NK-92 treated with Interleukin-12 subunit alpha and Interleukin-12 subunit beta, amount 100 ng/mL, for 24 hours (cell line): ENCODE data around the gene SF3A1.
"Not testable (repeated sequence)": the region's sequence is repeated elsewhere in the genome, so short reads cannot be mapped to it uniquely, and the experiment has no call there.

ENCODE experiments used
- DNase-seq: peaks from one replicate; lab custom pipeline; 2025; lab: John Stamatoyannopoulos, UW

The SF3A1 gene, protein sequence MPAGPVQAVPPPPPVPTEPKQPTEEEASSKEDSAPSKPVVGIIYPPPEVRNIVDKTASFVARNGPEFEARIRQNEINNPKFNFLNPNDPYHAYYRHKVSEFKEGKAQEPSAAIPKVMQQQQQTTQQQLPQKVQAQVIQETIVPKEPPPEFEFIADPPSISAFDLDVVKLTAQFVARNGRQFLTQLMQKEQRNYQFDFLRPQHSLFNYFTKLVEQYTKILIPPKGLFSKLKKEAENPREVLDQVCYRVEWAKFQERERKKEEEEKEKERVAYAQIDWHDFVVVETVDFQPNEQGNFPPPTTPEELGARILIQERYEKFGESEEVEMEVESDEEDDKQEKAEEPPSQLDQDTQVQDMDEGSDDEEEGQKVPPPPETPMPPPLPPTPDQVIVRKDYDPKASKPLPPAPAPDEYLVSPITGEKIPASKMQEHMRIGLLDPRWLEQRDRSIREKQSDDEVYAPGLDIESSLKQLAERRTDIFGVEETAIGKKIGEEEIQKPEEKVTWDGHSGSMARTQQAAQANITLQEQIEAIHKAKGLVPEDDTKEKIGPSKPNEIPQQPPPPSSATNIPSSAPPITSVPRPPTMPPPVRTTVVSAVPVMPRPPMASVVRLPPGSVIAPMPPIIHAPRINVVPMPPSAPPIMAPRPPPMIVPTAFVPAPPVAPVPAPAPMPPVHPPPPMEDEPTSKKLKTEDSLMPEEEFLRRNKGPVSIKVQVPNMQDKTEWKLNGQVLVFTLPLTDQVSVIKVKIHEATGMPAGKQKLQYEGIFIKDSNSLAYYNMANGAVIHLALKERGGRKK

DNA sequence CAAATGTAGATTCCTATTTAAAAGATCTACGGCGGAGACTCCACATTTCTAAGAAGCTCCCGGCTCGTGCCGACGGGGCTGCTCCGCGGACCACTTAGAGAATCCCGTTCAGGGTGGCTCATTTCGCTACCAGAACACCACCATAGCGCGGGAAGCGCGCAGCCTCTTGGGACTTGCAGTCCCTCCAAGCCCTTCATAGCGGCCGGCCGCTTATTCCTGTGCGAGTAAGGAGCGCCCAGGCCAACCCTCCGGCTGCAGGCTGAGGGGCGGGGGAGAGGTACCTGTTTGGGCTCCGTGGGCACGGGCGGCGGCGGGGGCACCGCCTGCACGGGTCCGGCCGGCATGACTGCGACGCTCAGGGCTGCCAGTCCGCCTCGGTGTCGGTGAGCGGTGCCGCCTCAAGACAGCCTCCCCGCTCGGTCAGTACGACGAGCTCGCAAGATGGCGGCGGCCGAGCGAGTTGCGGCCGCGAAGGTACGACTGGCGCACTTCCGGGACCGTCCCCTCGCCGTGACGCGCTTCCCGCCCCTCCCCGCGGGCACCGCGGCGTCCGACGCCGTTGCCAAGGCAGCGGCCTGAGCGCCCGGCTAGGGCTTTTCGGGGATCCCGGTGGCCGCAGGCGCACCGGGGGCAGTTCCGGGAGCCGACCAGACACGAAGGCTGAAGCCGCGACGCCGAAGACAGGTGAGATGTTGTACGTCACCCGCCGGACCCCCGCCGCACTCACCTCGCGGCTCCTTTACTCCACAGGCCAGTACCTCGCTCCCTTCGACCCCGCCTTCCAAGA is at the start of gene SF3A1, which contains the start of gene CCDC157:
SF3A1 (minus strand) TSS at position 446 of the 787 bp plus-strand sequence; CDS start at position 344, 102 bp downstream.
CCDC157 (plus strand) TSS at position 559 of the 787 bp plus-strand sequence. CDS start 8,994 bp downstream, outside the sequence.
- peak; percentile 70 for DNase-seq

DNA sequence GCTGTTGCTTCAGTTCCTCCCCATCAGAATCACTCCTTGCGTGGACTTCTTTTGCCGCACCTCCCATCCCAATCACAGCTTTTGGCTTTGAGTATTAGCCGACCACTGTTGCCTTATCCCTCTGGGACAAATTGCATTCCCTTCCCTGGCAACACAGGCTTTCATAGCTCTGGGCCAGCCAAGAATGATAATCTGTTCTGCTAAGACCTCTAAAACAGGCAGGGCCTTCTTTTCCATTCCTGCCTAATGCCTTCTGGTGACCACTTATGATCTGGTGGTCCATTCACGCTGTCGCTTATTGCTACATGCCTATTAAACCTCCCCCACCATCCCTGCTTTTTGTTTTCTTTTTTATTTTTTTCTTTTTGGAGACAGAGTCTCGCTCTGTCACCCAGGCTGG is 49.7 kb upstream of the SF3A1 start:
- no peak for DNase-seq

DNA sequence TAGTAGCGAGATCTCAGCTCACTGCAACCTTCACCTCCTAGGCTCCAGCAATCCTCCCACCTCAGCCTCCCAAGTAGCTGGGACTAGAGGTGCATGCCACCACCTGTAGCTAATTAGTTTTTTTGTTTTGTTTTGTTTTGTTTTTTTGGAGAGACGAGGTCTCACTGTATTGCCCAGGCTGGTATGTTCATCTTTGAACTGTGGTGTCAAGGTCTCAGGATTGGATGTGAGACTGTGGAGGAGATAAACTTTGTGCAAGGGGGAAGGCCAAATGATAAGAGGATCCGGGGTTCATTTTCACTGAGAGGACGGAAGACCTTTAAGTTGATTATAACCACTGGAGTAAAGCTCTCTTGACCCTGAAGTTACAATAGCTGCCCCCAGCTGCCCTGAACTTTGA is 49.0 kb upstream of the SF3A1 start:
- DNase-seq: no peak

DNA sequence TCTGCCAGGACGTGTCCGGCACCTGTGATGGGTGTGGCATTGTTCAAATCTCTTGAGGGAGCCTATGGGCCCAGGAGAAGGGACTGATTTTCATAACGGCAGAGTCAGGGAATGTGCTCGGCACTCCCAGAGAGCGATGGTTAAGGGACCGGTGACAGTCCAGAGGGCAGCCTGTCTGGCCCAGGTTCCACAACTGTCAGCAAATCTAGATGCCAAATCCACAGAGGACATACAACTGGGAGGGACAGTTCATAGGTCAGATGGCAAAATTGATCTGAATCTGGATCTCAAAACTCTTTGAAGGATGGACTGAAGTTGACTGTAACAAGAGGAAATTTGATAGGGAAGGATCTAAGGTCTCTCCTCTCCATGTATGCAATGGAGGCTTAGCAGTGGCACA is 47.6 kb upstream of the SF3A1 start:
- DNase-seq: no peak

DNA sequence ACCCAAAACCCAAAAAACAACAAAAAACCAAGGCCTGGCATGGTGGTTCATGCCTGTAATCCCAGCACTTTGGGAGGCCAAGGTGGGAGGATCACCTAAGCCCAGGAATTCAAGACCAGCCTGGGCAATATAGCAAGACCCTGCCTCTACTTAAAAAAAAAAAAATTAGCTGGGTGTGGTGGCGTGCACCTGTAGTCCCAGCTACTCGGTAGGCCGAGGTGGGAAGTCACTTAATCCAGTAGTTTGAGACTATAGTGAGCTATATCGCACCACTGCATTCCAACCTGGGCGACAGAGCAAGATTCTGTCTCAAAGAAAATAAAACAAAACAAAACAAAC is 46.0 kb upstream of the SF3A1 start:
- not testable (repeated sequence) for DNase-seq

DNA sequence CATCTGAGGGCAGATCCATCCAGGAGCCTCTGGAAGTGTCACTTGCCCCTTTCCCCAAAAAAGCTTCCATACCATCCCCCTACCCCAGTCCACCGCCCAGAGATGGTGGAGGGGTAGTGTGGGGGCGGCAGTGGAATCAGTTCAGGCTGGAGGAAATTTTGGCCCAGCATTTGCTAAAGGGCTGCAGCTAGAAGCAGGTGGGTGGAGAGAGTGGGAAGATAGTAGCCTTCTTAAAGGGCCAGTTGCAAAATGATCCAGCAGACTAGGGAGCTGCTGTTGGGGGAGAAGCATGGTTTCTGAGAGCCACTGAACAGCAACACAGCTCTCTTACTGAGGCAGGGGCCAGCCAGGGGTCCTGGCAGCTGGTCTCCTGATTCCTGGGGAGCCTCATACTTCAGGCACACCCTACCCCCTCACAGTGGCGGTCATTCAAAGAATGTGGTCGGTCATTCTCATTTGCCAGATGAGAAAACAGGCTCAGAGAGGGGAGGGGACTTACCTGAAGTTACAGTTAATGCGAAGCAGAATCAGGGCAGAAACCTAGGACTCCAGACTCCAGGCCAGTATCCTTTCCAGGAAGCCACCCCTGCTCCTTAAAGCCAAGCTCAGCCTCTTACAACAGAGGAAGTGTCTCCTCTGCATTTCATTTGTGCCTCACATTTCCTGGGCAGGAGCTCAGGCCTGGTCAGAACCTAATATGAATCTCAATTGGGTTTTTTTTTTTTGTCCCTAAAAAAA is 45.5 kb upstream of the SF3A1 start:
- DNase-seq: no peak

DNA sequence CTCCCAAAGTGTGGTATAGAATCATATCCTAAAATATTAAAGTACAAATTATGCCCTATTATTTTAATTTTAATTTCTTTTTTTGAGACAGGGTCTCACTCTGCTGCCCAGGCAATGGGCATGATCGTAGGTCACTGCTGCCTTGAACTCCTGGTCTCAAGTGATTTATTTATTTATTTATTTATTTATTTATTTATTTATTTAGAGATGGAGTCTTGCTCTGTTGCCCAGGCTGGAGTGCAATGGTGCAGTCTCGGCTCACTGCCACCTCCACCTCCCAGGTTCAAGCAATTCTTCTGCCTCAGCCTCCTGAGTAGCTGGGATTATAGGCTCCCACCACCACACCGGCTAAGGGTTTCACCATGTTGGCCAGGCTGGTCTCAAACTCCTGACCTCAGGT is 44.3 kb upstream of the SF3A1 start:
- not testable (repeated sequence) for DNase-seq

DNA sequence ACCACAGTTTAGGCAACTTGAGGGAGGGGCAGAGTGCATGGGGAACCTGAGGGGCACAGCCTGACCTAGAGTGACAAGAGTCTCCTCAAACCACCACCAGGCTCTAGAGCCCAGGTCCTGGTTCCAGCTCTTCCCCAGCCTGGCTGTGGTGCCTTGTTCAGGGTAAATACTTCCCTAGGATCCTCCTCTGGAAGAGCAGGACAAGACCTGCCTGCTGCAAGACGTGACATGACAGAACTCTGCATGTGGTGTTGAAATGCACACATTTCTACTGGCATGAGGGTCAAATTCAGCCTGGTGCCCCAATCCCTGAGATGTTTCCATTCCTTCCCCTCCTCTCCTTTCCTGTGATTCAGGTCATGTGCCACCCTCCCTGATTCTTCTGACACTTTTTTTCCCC is 43.5 kb upstream of the SF3A1 start:
- no peak for DNase-seq

DNA sequence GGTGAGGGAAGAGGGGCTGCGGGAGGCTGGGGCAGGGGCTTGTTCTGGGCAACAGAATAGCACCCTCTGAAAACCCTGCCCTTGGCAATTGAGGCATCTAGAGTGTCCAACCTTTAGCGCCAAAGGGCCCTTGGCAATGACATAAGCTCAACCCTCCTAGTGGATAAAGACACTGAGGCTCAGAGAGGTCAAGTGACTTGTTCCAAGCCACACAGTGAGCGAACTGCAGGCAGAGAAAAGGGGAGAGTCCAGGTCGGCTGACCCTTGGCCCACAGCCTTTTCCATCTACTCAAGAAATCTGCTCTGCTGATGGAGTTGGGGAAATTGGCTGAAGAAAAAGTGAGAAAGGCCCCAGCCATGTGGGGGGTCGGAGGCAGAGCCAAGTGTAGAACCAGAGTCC is 43.0 kb upstream of the SF3A1 start:
- DNase-seq: no peak

DNA sequence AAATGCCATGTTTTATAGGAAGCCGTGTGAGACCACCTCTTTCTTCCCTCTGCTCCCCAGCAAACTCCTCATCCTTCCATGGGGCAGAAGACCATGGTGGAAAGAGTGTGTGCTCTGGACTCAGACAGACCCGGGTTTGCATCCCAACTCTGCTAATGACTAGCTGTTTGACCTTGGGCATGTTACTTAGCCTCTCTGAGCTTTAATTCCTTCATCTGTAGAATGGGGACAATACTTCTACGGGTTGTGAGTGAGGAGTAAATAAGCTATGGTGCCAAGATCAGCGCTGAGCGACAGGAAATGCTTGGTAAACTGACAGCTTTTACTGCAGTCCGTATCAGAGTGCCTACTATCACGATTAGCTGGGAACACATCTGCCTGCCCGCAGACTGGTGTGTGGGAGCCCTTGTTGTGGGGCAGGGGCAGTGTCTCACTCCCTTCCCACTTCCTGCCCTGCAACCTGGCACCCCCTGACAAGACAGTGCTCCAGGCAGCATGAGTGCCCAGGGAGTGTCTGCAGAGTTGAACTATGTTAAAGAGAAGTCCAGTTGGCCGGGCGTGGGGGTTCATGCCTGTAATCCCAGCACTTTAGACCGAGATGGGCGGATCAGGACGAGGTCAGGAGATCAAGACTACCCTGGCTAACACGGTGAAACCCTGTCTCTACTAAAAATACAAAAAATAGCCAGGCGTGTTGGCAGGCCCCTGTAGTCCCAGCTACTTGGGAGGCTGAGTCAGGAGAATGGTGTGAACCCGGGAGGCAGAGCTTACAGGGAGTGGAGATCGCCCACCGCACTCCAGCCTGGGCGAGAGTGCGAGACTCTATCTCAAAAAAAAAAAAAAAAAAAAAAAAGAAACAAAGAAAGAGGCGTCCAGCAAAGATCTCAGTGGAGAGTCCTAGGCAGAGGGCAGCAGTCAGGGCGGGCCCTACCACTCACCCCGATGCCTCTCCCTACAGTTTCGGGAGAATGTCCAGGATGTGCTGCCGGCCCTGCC is 42.3 kb upstream of the SF3A1 start:
- DNase-seq: no peak

DNA sequence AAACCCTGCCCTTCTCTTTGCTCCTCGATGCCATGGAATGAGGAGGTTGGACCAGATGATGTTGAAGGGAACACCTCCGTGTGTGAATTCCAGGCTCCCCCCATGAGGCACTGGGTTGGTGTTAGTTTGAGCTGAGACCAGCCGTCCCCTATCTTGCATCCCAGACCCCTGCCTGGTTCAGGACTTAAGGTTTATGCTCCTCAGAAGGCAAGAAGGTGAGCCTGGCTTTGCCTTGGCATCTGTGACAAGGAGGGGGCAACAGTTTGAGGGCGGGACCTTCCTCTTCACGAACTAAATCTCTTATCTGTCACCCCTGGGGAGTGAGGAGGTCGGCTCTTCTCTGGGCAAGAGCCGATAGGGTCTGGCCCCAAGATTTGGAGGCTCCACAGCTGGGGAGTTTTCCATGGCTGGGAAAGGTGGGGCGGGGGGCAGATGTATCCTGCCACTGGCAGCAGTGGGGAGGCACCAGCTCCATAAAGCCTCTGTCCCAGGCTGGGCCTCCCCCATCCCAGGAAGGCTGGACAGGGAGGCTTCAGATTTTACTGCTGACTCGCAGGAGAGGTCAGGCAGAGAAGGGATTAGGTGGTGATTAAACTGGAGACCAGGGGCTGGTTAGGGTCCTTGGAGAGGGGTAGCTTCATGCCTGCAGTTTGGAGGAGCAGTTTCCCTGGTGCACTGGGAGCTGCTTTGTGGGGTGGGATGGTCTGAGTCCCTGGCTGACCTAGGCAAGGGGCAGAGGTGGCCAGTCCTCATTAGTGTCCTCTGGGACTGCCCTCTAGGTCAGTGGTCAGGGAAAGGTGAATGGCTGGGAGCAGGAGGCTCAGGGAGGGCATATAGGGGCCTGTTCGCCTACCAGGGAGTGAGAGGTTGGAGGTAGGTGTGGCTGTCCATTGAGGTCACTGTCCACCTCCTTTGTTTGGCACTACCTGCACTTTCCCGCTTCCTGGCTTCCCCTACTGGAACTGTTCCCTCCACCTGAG is 41.3 kb upstream of the SF3A1 start:
- DNase-seq: no peak

DNA sequence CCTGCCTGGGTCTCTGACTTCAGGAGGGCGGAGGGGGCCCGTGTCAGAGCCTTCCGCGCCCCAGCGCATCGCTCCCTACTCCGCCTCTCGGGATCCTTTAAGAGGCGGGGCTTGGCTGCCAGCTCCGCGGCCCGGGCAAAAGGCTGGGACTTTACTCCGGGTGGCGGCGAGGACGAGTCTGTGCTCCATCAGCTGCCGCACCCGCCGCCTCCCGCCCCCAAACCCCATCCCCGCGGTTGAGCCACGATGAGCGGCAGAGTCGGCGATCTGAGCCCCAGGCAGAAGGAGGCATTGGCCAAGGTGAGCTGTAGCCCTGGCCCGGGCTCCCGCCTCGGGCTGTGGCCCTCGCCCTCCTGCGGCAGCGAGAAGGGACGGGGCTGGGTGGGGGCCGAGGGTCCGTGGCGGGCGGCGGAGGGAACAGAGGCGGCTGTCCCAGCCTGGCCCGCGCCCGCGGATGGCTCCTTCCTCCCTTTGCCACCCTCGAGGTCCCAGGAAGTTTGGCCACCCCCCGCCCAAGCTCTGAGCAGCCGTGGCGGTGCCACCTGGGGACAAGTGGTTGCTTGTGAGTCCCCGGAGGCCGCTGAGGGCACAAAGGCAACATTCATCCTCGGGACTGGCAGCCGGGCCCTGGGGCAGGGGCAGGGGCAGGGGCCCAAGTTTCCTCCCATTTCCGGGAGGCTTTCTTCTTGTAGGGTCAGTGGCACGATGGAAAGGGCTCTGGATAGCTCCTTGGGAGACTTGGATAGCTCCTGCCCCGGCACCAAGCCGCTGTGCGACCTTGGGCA is 40.4 kb upstream of the SF3A1 start, which contains the start of gene SEC14L2:
SEC14L2 (plus strand) TSS at position 148 of the 785 bp plus-strand sequence; CDS start at position 247, 99 bp downstream.
- no peak for DNase-seq

DNA sequence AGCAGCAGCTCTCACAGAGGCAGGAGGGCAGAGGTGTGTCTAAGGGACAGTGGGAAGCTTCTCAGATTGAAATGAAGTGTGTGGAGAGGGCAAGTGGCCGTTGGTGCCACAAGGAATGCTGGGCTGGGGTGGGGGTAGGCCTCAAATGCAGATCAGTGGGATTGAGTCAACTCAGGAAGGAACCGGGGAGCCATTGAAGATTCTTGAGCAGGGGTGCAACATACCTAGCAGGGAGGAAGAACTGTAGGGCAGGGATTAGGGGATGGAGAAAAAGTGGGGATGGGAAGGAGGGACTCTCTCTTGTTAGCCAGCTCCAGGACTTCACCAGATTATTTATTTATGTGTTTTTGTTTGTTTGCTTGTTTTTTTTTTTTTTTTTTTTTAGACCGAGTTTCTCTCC is 37.2 kb upstream of the SF3A1 start:
- DNase-seq: no peak

DNA sequence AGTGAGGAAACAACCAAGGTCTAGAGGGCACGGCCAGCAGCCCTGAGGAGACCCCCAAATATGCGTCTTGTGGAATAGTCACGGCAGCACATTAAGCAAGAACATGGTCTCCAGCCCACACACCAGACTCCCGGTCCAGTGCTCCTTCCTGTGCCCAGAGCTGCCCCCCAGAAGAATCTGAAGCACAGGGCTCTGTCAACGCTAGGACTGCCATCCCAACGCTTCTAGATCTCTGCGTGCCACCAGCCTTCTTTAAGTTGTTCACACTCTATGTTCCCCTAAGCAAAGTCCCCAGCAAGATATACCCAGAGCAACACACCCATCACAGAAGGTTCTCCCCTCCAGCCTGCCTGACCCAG is 36.6 kb upstream of the SF3A1 start:
- no peak for DNase-seq

DNA sequence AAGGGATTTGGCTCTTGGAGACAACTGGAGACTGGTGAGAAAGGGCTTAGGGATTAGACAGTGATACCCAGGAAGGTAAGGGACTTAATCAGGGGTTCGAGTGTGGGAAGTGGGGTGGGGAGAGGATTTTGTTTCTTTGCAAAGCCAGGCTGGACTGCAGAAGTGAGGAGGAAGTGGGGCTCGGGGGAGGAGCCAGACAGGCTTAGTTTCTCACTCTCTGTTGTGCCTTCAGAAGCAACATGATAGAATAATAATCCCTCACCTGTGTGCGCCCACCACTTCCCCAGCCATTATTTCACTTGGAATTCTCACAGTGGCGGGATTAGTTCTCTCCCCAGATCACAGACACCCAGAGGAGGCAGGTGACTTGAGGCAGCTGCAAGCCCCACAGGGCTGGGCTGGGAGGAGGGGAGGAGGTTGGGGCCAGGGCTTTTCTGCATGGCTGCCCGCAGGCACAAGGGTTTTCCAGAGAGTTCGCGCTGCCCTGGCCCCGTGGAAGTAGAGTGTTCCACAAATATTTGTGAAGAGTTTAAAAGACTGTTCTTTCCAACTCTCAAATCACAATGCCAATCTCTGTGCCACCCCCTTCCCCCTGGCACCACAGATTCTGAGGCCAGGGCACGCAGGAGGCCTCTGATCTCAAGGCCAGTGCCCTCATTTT is 36.1 kb upstream of the SF3A1 start:
- no peak for DNase-seq

DNA sequence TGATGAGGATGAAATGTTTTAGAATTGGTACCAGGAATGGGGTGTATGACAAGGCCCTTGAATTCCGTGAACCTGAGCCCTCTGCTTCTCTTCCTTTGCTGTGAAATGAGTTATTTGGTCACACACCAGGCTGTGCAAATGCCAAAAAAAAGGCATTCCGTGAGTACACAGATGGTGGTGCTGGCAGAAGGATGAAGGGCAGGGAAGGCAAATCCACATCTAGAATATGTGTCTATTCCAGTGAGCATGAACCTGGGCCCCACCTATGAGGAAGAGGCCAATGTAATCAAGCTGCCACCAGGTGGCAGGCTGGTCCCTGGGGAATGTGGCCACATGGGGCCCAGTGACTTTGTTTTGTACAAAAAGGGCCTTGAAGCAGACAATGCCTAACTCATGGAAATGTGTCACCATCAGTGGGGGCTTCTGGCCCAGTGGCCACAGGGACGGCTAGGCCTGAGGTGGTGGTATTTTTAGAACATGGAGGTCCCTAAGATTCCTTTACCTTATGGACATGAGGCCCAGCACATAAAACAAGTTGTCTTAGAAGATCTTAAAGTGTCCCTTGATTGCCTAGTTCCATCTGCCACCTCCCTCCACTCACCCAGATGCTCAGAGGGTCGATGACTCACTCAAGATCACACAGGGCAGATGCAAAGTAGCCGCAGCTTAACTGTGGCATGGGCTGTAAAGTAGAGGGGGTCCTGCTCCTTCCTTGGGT is 34.4 kb upstream of the SF3A1 start:
- peak; percentile 21 for DNase-seq
